Activated B cell treated with CpG ODN at 0.5 μM for 24 hours (primary cell): Measurements from ENCODE around the gene ZNF800. TPM values are rescaled to one million over a fixed set of nuclear protein-coding genes. Genes with fewer than 3 reads are reported as not detected.

ENCODE experiments used
- ATAC-seq: fragments of 200-7000 bp; cut with Tn5 transposase; one replicate; pipeline ENCODE4 v1.10.0; 2021; ENCODE audit warnings: low read depth, mild to moderate bottlenecking, moderate library complexity
- CTCF ChIA-PET: fragments of 350-600 bp; sonication (Branson Sonifier 250); formaldehyde crosslinking; loops from one replicate; lab custom pipeline; 2021; ENCODE audit warnings: antibody characterized with exemption; lab: Charles Lee
- POLR2A ChIA-PET: fragments of 350-600 bp; sonication (Branson Sonifier 250); formaldehyde crosslinking; loops from one replicate; lab custom pipeline; 2021; ENCODE audit warnings: antibody characterized with exemption; lab: Charles Lee
- DNase-seq: peaks from one replicate; pipeline ENCODE4 v3.0.0; 2022
- H3K27ac Mint-ChIP-seq: one replicate; pipeline ENCODE4 v1.8.0; 2020; ENCODE audit warnings: mixed read lengths
- H3K27me3 Mint-ChIP-seq: one replicate; pipeline ENCODE4 v1.8.0; 2021; ENCODE audit warnings: mixed read lengths
- H3K36me3 Mint-ChIP-seq: one replicate; pipeline ENCODE4 v1.8.0; 2021; ENCODE audit warnings: low read depth, mixed read lengths
- H3K4me1 Mint-ChIP-seq: one replicate; pipeline ENCODE4 v1.8.0; 2021; ENCODE audit warnings: mixed read lengths
- H3K4me3 Mint-ChIP-seq: one replicate; pipeline ENCODE4 v1.8.0; 2020; ENCODE audit warnings: mild to moderate bottlenecking, mixed read lengths
- H3K9me3 Mint-ChIP-seq: one replicate; pipeline ENCODE4 v1.8.0; 2020; ENCODE audit warnings: mixed read lengths
- intact Hi-C: fragments of 100-400 bp; cut with micrococcal nuclease; formaldehyde crosslinking; loops from one replicate; pipeline ENCODE4 v1.15.1; 2024
- total RNA-seq: library from RNA; stranded (reverse); gene quantifications from 2 replicates; pipeline ENCODE4 v1.2.3, GENCODE V29; 2022
- TF ChIP-seq, protein P1 (sequence below): fragments of 200-600 bp; IDR thresholded peaks from one replicate; pipeline ENCODE4 v1.8.0; 2022; ENCODE audit warnings: antibody characterized with exemption, mild to moderate bottlenecking

The ZNF800 gene
- total RNA-seq, 1 donor from 2014 or later, result 53.5 TPM

DNA sequence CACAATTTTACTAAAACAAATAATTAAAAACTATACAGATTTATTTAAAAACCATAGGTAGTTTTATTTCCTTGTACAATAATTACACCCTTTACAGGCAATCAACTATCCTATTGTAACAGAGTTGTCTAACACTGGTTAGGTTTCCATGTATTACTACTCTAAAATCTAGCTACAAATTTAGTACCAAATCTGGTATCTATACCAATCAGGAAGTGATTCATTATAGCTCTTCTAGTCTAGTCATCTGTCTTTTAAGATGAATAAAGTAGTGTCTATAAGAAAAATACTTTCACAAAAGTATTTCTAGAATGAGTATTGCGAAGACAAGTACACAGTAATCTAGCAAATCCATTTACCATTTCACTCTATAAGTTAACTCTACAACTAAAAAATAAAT lies 16.9 kb downstream of the ZNF800 start:
- ChIA-PET CTCF (no interaction called here), POLR2A (no interaction called here)
- ATAC-seq, result no peak

DNA sequence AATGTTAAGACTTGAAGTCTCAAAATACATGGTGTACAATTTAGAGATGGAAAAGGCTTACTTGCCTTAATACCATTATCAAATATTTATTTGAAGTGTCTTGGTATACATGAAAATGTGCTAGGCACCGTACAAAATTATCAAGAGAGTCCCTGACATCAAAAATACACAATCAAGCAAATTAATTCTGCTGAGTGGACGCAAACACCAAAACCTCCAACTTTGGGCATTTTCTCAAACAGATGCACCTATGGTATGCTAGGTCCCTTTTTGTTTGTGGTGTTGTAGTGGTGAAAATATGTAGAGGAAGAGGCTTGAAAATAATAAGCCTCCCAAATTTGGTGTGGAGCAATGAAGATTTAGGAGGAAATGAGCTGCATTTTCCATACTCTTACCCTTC lies 24.8 kb downstream of the ZNF800 start:
- no peak for DNase-seq
- no peak overlapping the region for H3K27ac Mint-ChIP-seq
- H3K27me3 Mint-ChIP-seq, result no peaks in the 10 kb centered on the region
- H3K36me3 Mint-ChIP-seq, result peaks cover 41% of the 10 kb centered on the region
- H3K4me3 Mint-ChIP-seq, result no peak overlapping the region
- ATAC-seq, result no peak
- POLR2A ChIA-PET, result interaction anchor here (3.1 kb wide), 1 partner anchor 25 kb away, joined by 10 read pairs; the partner anchor contains the start of gene ZNF800
- CTCF ChIA-PET, result interaction anchor here (1.2 kb wide), 1 partner anchor 80 kb away, joined by 5 read pairs; no protein-coding TSS in a partner anchor
- TF ChIP-seq, protein P1, sequence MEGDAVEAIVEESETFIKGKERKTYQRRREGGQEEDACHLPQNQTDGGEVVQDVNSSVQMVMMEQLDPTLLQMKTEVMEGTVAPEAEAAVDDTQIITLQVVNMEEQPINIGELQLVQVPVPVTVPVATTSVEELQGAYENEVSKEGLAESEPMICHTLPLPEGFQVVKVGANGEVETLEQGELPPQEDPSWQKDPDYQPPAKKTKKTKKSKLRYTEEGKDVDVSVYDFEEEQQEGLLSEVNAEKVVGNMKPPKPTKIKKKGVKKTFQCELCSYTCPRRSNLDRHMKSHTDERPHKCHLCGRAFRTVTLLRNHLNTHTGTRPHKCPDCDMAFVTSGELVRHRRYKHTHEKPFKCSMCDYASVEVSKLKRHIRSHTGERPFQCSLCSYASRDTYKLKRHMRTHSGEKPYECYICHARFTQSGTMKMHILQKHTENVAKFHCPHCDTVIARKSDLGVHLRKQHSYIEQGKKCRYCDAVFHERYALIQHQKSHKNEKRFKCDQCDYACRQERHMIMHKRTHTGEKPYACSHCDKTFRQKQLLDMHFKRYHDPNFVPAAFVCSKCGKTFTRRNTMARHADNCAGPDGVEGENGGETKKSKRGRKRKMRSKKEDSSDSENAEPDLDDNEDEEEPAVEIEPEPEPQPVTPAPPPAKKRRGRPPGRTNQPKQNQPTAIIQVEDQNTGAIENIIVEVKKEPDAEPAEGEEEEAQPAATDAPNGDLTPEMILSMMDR, result no peak
- H3K9me3 Mint-ChIP-seq, result no peaks in the 10 kb centered on the region
- intact Hi-C loops, result no loop called here
- no peaks in the 10 kb centered on the region for H3K4me1 Mint-ChIP-seq

More for the DNA sequence above, 16.9 kb downstream of the ZNF800 start:
- H3K4me1 Mint-ChIP-seq, result peaks cover 31% of the 10 kb centered on the region
- no peaks in the 10 kb centered on the region for H3K27me3 Mint-ChIP-seq
- DNase-seq, result no peak
- H3K4me3 Mint-ChIP-seq, result no peak overlapping the region
- H3K27ac Mint-ChIP-seq, result no peak overlapping the region
- TF ChIP-seq, protein P1, result no peak
- no peaks in the 10 kb centered on the region for H3K9me3 Mint-ChIP-seq
- intact Hi-C loops, result loop anchor here (2.0 kb wide), 1 partner anchor 15 kb away; no protein-coding TSS in a partner anchor
- H3K36me3 Mint-ChIP-seq, result peaks cover 64% of the 10 kb centered on the region

DNA sequence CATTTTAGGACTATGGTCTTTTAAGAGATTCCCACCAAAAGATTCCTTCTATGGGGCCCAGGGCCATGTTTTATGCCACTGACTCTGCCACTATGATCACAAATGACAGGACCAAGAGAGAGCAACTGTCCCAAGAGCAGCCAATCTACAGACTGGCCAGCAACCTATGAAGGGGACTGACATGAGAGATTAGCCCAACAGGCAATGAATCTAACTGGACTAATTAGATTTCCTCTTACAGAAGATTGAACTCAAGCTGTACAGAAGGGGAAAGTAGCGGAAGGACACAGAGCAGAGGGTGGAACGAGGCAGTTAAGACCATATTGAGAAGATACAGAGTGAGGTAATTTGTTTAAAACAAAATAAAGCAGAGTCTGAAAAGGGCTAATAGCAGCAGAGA lies 25.8 kb downstream of the ZNF800 start:
- H3K4me1 Mint-ChIP-seq, result no peaks in the 10 kb centered on the region
- no peaks in the 10 kb centered on the region for H3K9me3 Mint-ChIP-seq
- DNase-seq (no peak), ATAC-seq (no peak)
- ChIA-PET CTCF (no interaction called here), POLR2A (interaction anchor here (3.1 kb wide), 1 partner anchor 26 kb away, joined by 10 read pairs; the partner anchor contains the start of gene ZNF800)
- no peak overlapping the region for H3K4me3 Mint-ChIP-seq
- intact Hi-C loops, result no loop called here
- TF ChIP-seq, protein P1, result no peak
- H3K27me3 Mint-ChIP-seq, result no peaks in the 10 kb centered on the region
- peaks cover 38% of the 10 kb centered on the region for H3K36me3 Mint-ChIP-seq
- H3K27ac Mint-ChIP-seq, result no peak overlapping the region

DNA sequence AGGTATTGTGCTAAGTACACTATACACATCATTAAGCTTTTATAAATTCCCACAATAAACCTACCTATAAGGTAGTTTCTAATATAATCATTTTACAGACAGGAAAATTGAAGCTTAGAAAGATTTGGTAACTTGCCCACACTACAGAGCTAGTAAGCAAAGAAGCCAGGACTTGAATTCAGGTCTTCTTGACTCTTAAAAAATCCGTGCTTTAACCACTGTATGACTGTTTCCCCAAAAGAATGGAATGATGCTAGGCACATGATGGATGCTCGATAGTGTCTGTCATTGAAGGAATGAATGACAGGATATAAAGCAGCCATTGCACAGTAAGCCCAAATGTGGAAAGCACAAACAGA lies 26.6 kb downstream of the ZNF800 start:
- CTCF ChIA-PET, result interaction anchor here (0.7 kb wide), 1 partner anchor 27 kb away, joined by 3 read pairs; the partner anchor contains the start of gene ZNF800
- DNase-seq (no peak), ATAC-seq (no peak)
- H3K27ac Mint-ChIP-seq, result no peak overlapping the region
- no peaks in the 10 kb centered on the region for H3K4me1 Mint-ChIP-seq
- intact Hi-C loops, result loop anchor here (2.0 kb wide), 1 partner anchor 13 kb away; no protein-coding TSS in a partner anchor
- H3K9me3 Mint-ChIP-seq, result no peaks in the 10 kb centered on the region
- TF ChIP-seq, protein P1, result no peak
- no peak overlapping the region for H3K4me3 Mint-ChIP-seq
- POLR2A ChIA-PET, result interaction anchor here (0.6 kb wide), 1 partner anchor 744 kb away, joined by 3 read pairs; no protein-coding TSS in a partner anchor
- H3K36me3 Mint-ChIP-seq, result peaks cover 36% of the 10 kb centered on the region
- no peaks in the 10 kb centered on the region for H3K27me3 Mint-ChIP-seq

DNA sequence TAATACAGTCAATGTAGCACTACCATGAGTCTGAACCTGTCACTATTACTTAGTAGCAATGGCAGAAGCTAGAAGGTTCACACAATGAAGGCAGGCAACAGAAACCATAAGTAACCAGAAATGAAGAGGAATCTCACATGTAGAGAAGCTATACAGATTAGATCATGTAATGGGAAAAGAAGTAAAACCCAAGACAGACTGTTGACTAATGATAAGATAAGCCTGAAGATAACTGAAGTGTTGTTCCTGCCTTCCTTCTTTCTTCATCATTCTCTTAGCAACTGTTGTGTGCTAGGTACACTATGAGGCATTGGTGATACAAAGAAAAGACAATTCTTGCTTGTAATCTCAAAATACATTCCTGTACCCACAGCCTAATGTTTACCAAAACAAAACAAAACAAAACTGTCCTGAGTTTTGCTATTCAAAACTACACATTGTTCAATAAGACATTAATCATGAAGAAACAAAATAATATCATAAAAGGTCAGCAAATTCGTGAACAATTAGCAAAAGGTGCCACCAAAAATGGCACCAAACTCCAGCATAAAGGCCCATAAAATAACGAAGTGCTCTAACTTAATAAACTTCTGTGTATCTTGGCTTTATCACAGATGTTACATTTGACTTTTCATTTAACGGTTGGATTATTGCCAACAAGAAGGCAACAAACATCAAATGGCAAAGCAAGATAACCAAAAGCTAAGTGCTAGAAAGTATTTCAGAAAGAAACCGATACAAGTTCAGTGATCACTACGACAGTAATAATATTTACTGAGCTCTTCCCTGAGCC lies 27.1 kb downstream of the ZNF800 start:
- Mint-ChIP-seq H3K4me3 (no peak overlapping the region), H3K9me3 (no peaks in the 10 kb centered on the region), H3K4me1 (no peaks in the 10 kb centered on the region), H3K27ac (no peak overlapping the region), H3K27me3 (no peaks in the 10 kb centered on the region), H3K36me3 (peaks cover 35% of the 10 kb centered on the region)
- ATAC-seq (no peak), DNase-seq (no peak)
- intact Hi-C loops, result loop anchor here (2.0 kb wide), 1 partner anchor 13 kb away; no protein-coding TSS in a partner anchor
- ChIA-PET CTCF (interaction anchor here (0.7 kb wide), 1 partner anchor 27 kb away, joined by 3 read pairs; the partner anchor contains the start of gene ZNF800), POLR2A (interaction anchor here (0.6 kb wide), 1 partner anchor 745 kb away, joined by 3 read pairs; no protein-coding TSS in a partner anchor)
- TF ChIP-seq, protein P1, result no peak
